Measurements from ENCODE around the gene LRRK1.

LRRK1 gene

GRCh38 chr15:100898152-100898490 lies 21.0 kb upstream of the LRRK1 start:
- H3K4me1 ChIP-seq (ENCODE audit: control extremely low read depth in 1 of 4, control insufficient read depth in 4 of 4, insufficient read depth in 4 of 4, low read length in 3 of 4) = peaks cover 0 to 11% (median 8%) of the 10 kb centered on the region in 4 experiments
- 98% methylated on average over 8 of the region's 9 CpGs for WGBS (ENCODE audit: insufficient coverage)
- H3K36me3 ChIP-seq (ENCODE audit: control insufficient read depth in 4 of 4, insufficient read depth in 4 of 4, low read length in 3 of 4) = no peaks in the 10 kb centered on the region
- H3K27ac ChIP-seq (ENCODE audit: insufficient read depth in 1 of 2, low read depth in 1 of 2, low read length in 2 of 2, poor library complexity in 1 of 2, severe bottlenecking in 2 of 2) = no peak overlapping the region
- ChIA-PET CTCF (interaction anchor here (1.3 to 1.5 kb wide), 2 partner anchors 14 to 20 kb away, joined by 3 to 6 read pairs; no protein-coding TSS in a partner anchor), POLR2A (no interaction called here)
- H3K9me3 ChIP-seq (ENCODE audit: control extremely low read depth in 1 of 5, control insufficient read depth in 4 of 5, insufficient read depth in 2 of 5, low read depth in 1 of 5, low read length in 4 of 5) = no peaks in the 10 kb centered on the region
- peaks cover 0 to 10% (median 2%) of the 10 kb centered on the region in 5 experiments for H3K27me3 ChIP-seq (replicated peaks in 2 of 5; ENCODE audit: control insufficient read depth in 4 of 5, insufficient read depth in 5 of 5, low read length in 4 of 5)
- H3K4me3 ChIP-seq (ENCODE audit: control insufficient read depth in 1 of 7, extremely low read depth in 1 of 7, insufficient read depth in 4 of 7, low read depth in 2 of 7, low read length in 6 of 7) = no peak overlapping the region
- no peak for DNase-seq

- H3K36me3 ChIP-seq (ENCODE audit: control insufficient read depth in 4 of 4, insufficient read depth in 4 of 4, low read length in 3 of 4) = no peaks in the 10 kb centered on the region
- no peaks in the 10 kb centered on the region for H3K9me3 ChIP-seq (ENCODE audit: control extremely low read depth in 1 of 5, control insufficient read depth in 4 of 5, insufficient read depth in 2 of 5, low read depth in 1 of 5, low read length in 4 of 5)
- DNase-seq = no peak
- peaks cover 0 to 4% (median 0%) of the 10 kb centered on the region in 5 experiments for H3K27me3 ChIP-seq (replicated peaks in 2 of 5; ENCODE audit: control insufficient read depth in 4 of 5, insufficient read depth in 5 of 5, low read length in 4 of 5)
- H3K4me3 ChIP-seq (ENCODE audit: control insufficient read depth in 1 of 7, extremely low read depth in 1 of 7, insufficient read depth in 4 of 7, low read depth in 2 of 7, low read length in 6 of 7) = no peak overlapping the region
- ChIA-PET POLR2A (interaction anchor here (0.6 kb wide), 1 partner anchor 12 kb away, joined by 3 read pairs; no protein-coding TSS in a partner anchor), CTCF (interaction anchor here (1.3 to 1.5 kb wide), 2 partner anchors 15 to 19 kb away, joined by 3 to 6 read pairs; no protein-coding TSS in a partner anchor)
- peaks cover 0 to 11% (median 8%) of the 10 kb centered on the region in 4 experiments for H3K4me1 ChIP-seq (ENCODE audit: control extremely low read depth in 1 of 4, control insufficient read depth in 4 of 4, insufficient read depth in 4 of 4, low read length in 3 of 4)
- WGBS (ENCODE audit: insufficient coverage) = 91% methylated on average over 9 of the region's 11 CpGs
- no peak overlapping the region for H3K27ac ChIP-seq (ENCODE audit: insufficient read depth in 1 of 2, low read depth in 1 of 2, low read length in 2 of 2, poor library complexity in 1 of 2, severe bottlenecking in 2 of 2)
Observed at GRCh38 chr15:100898661-100899462, 20.3 kb upstream of the LRRK1 start.

GRCh38 chr15:100899601-100900000 lies 19.6 kb upstream of the LRRK1 start:
- no peak overlapping the region for H3K27ac ChIP-seq (ENCODE audit: insufficient read depth in 1 of 2, low read depth in 1 of 2, low read length in 2 of 2, poor library complexity in 1 of 2, severe bottlenecking in 2 of 2)
- no peaks in the 10 kb centered on the region for H3K9me3 ChIP-seq (ENCODE audit: control extremely low read depth in 1 of 5, control insufficient read depth in 4 of 5, insufficient read depth in 2 of 5, low read depth in 1 of 5, low read length in 4 of 5)
- H3K4me3 ChIP-seq (ENCODE audit: control insufficient read depth in 1 of 7, extremely low read depth in 1 of 7, insufficient read depth in 4 of 7, low read depth in 2 of 7, low read length in 6 of 7) = no peak overlapping the region
- peaks cover 0 to 11% (median 8%) of the 10 kb centered on the region in 4 experiments for H3K4me1 ChIP-seq (ENCODE audit: control extremely low read depth in 1 of 4, control insufficient read depth in 4 of 4, insufficient read depth in 4 of 4, low read length in 3 of 4)
- ChIA-PET CTCF (interaction anchor here (1.5 kb wide), 1 partner anchor 18 kb away, joined by 6 read pairs; no protein-coding TSS in a partner anchor), POLR2A (interaction anchor here (0.6 kb wide), 1 partner anchor 11 kb away, joined by 3 read pairs; no protein-coding TSS in a partner anchor)
- H3K27me3 ChIP-seq (replicated peaks in 2 of 5; ENCODE audit: control insufficient read depth in 4 of 5, insufficient read depth in 5 of 5, low read length in 4 of 5) = peaks cover 0 to under 1% (median 0%) of the 10 kb centered on the region in 5 experiments
- no peaks in the 10 kb centered on the region for H3K36me3 ChIP-seq (ENCODE audit: control insufficient read depth in 4 of 4, insufficient read depth in 4 of 4, low read length in 3 of 4)
- no peak for DNase-seq
- WGBS (ENCODE audit: insufficient coverage) = 73% methylated on average over 5 of the region's 5 CpGs

GRCh38 chr15:100900136-100900794 lies 18.9 kb upstream of the LRRK1 start:
- 98% methylated on average over 11 of the region's 13 CpGs for WGBS (ENCODE audit: insufficient coverage)
- peaks cover 0 to 11% (median 8%) of the 10 kb centered on the region in 4 experiments for H3K4me1 ChIP-seq (ENCODE audit: control extremely low read depth in 1 of 4, control insufficient read depth in 4 of 4, insufficient read depth in 4 of 4, low read length in 3 of 4)
- POLR2A ChIA-PET = no interaction called here
- H3K9me3 ChIP-seq (ENCODE audit: control extremely low read depth in 1 of 5, control insufficient read depth in 4 of 5, insufficient read depth in 2 of 5, low read depth in 1 of 5, low read length in 4 of 5) = no peaks in the 10 kb centered on the region
- H3K4me3 ChIP-seq (ENCODE audit: control insufficient read depth in 1 of 7, extremely low read depth in 1 of 7, insufficient read depth in 4 of 7, low read depth in 2 of 7, low read length in 6 of 7) = no peak overlapping the region
- CTCF ChIA-PET = no interaction called here
- no peak for DNase-seq
- no peaks in the 10 kb centered on the region for H3K36me3 ChIP-seq (ENCODE audit: control insufficient read depth in 4 of 4, insufficient read depth in 4 of 4, low read length in 3 of 4)
- H3K27ac ChIP-seq (ENCODE audit: insufficient read depth in 1 of 2, low read depth in 1 of 2, low read length in 2 of 2, poor library complexity in 1 of 2, severe bottlenecking in 2 of 2) = no peak overlapping the region
- no peaks in the 10 kb centered on the region for H3K27me3 ChIP-seq (replicated peaks in 2 of 5; ENCODE audit: control insufficient read depth in 4 of 5, insufficient read depth in 5 of 5, low read length in 4 of 5)

- Histone ChIP-seq H3K36me3 (ENCODE audit: control insufficient read depth in 4 of 4, insufficient read depth in 4 of 4, low read length in 3 of 4) (no peaks in the 10 kb centered on the region), H3K27ac (ENCODE audit: insufficient read depth in 1 of 2, low read depth in 1 of 2, low read length in 2 of 2, poor library complexity in 1 of 2, severe bottlenecking in 2 of 2) (no peak overlapping the region), H3K9me3 (ENCODE audit: control extremely low read depth in 1 of 5, control insufficient read depth in 4 of 5, insufficient read depth in 2 of 5, low read depth in 1 of 5, low read length in 4 of 5) (no peaks in the 10 kb centered on the region), H3K4me1 (ENCODE audit: control extremely low read depth in 1 of 4, control insufficient read depth in 4 of 4, insufficient read depth in 4 of 4, low read length in 3 of 4) (peaks cover 0 to 11% (median 8%) of the 10 kb centered on the region in 4 experiments), H3K4me3 (ENCODE audit: control insufficient read depth in 1 of 7, extremely low read depth in 1 of 7, insufficient read depth in 4 of 7, low read depth in 2 of 7, low read length in 6 of 7) (no peak overlapping the region), H3K27me3 (replicated peaks in 2 of 5; ENCODE audit: control insufficient read depth in 4 of 5, insufficient read depth in 5 of 5, low read length in 4 of 5) (no peaks in the 10 kb centered on the region)
- no peak for DNase-seq
- CTCF ChIA-PET = interaction anchor here (1.1 to 1.5 kb wide), 2 partner anchors 17 to 18 kb away, joined by 3 to 5 read pairs; partner anchors contain the start of gene LRRK1
- WGBS (ENCODE audit: insufficient coverage) = 100% methylated on average over 8 of the region's 9 CpGs
- POLR2A ChIA-PET = no interaction called here
Observed at GRCh38 chr15:100900795-100901169, 18.4 kb upstream of the LRRK1 start.

GRCh38 chr15:100901296-100901695 lies 17.9 kb upstream of the LRRK1 start:
- no peak overlapping the region for H3K27ac ChIP-seq (ENCODE audit: insufficient read depth in 1 of 2, low read depth in 1 of 2, low read length in 2 of 2, poor library complexity in 1 of 2, severe bottlenecking in 2 of 2)
- H3K36me3 ChIP-seq (ENCODE audit: control insufficient read depth in 4 of 4, insufficient read depth in 4 of 4, low read length in 3 of 4) = no peaks in the 10 kb centered on the region
- H3K4me1 ChIP-seq (ENCODE audit: control extremely low read depth in 1 of 4, control insufficient read depth in 4 of 4, insufficient read depth in 4 of 4, low read length in 3 of 4) = peaks cover 0 to 11% (median 8%) of the 10 kb centered on the region in 4 experiments
- WGBS (ENCODE audit: insufficient coverage) = 78% methylated on average over 2 of the region's 3 CpGs
- POLR2A ChIA-PET = no interaction called here
- no peaks in the 10 kb centered on the region for H3K9me3 ChIP-seq (ENCODE audit: control extremely low read depth in 1 of 5, control insufficient read depth in 4 of 5, insufficient read depth in 2 of 5, low read depth in 1 of 5, low read length in 4 of 5)
- DNase-seq = no peak
- no peaks in the 10 kb centered on the region for H3K27me3 ChIP-seq (replicated peaks in 2 of 5; ENCODE audit: control insufficient read depth in 4 of 5, insufficient read depth in 5 of 5, low read length in 4 of 5)
- CTCF ChIA-PET = interaction anchor here (1.1 to 1.5 kb wide), 2 partner anchors 17 to 18 kb away, joined by 3 to 5 read pairs; partner anchors contain the start of gene LRRK1
- no peak overlapping the region for H3K4me3 ChIP-seq (ENCODE audit: control insufficient read depth in 1 of 7, extremely low read depth in 1 of 7, insufficient read depth in 4 of 7, low read depth in 2 of 7, low read length in 6 of 7)
